K562 (cell line): ENCODE measurements around the gene B3GNT4. TPM values are rescaled to one million over a fixed set of nuclear protein-coding genes. Genes with fewer than 3 reads are reported as not detected.

ENCODE experiments used
- ATAC-seq: fragments of 200-7000 bp; cut with Tn5 transposase; 3 replicates; pipeline ENCODE4 v1.9.1; 2020; ENCODE audit warnings: moderate library complexity
- BruUV-seq: library from RNA; stranded (reverse); fragments of 400-500 nt; replicated peaks from 2 replicates; lab custom pipeline; 2021; lab: Mats Ljungman, UMichigan
- CTCF ChIA-PET: fragments of 300-600 bp; formaldehyde crosslinking; extraction: SDS; loops from one replicate; lab custom pipeline; 2021; ENCODE audit warnings: low intra/inter-chr PET ratio; lab: Yijun Ruan, JAX
- POLR2A ChIA-PET: fragments of 300-600, 350-650 bp; sonication (Branson Sonifier 250); formaldehyde crosslinking; extraction: SDS; loops from one replicate; lab custom pipeline; 2021; ENCODE audit warnings: antibody characterized with exemption, inconsistent platforms; lab: Yijun Ruan, JAX
- DNase-seq, 4 experiments: peaks; one replicate each; pipeline versions ENCODE4 v3.0.0 to v3.0.0-alpha.2; 2011 to 2018; ENCODE audit warnings: low spot score in 3 of 4, mixed read lengths in 3 of 4; ENCODE audit errors: extremely low read depth in 1 of 4
- FAIRE-seq: peaks from 2 replicates; lab custom pipeline; 2011; peaks lifted over from hg19 to GRCh38; lab: Jason Lieb, UNC
- H2AFZ ChIP-seq: 2 replicates; pipeline ENCODE4 v1.6.0; 2011; ENCODE audit warnings: low read depth, low read length, control low read depth, inconsistent platforms
- H3K27ac ChIP-seq: fragments of 200-600 bp; 3 replicates; pipeline ENCODE4 v1.8.0; 2011; ENCODE audit warnings: low read depth, mild to moderate bottlenecking, control low read depth, inconsistent platforms, low read length, moderate library complexity, mixed read lengths; ENCODE audit errors: extremely low read depth
- H3K27me3 ChIP-seq, 2 experiments: fragments of 300-600 bp in 1 of 2; 2 replicates in 1 of 2; 3 replicates in 1 of 2; pipeline versions ENCODE4 v1.6.0 to v1.8.0; 2011; ENCODE audit warnings: inconsistent platforms in 2 of 2, low read length in 2 of 2, mild to moderate bottlenecking in 1 of 2, mixed read lengths in 1 of 2, moderate library complexity in 1 of 2; ENCODE audit not compliant: control insufficient read depth in 2 of 2, insufficient read depth in 2 of 2
- H3K36me3 ChIP-seq: fragments of 300-600 bp; 3 replicates; pipeline ENCODE4 v1.8.0; 2011; ENCODE audit warnings: mild to moderate bottlenecking, low read length, inconsistent platforms; ENCODE audit not compliant: control insufficient read depth, insufficient read depth
- H3K4me1 ChIP-seq, 2 experiments: fragments of 200-600 bp in 1 of 2; replicated peaks in 1 of 2; 2 replicates in 1 of 2; 3 replicates in 1 of 2; pipeline versions ENCODE4 v1.5.1 to v1.8.0; 2011; ENCODE audit warnings: inconsistent platforms in 2 of 2, low read length in 2 of 2, mild to moderate bottlenecking in 1 of 2, mixed read lengths in 1 of 2, moderate library complexity in 1 of 2; ENCODE audit not compliant: control insufficient read depth in 2 of 2, insufficient read depth in 2 of 2
- H3K4me2 ChIP-seq: 2 replicates; pipeline ENCODE4 v1.6.1; 2011; ENCODE audit warnings: low read length, control low read depth, inconsistent platforms, mixed read lengths; ENCODE audit not compliant: insufficient read depth
- H3K4me3 ChIP-seq: fragments of 200-600 bp; sonication (generic), shearing (Covaris generic); 2 replicates; pipeline ENCODE4 v1.5.1; 2016; ENCODE audit warnings: control low read depth, inconsistent platforms
- H3K79me2 ChIP-seq: fragments of 200-600 bp; 3 replicates; pipeline ENCODE4 v1.8.0; 2011; ENCODE audit warnings: low read length, inconsistent platforms; ENCODE audit not compliant: control insufficient read depth, insufficient read depth
- H3K9ac ChIP-seq, 2 experiments: 2 replicates each; pipeline versions ENCODE4 v1.6.0 to v1.6.1; 2011; ENCODE audit warnings: low read depth in 2 of 2, low read length in 2 of 2, control low read depth in 1 of 2, inconsistent platforms in 1 of 2, mild to moderate bottlenecking in 1 of 2, mixed read lengths in 1 of 2; ENCODE audit not compliant: insufficient read depth in 1 of 2
- H3K9me1 ChIP-seq: one replicate; pipeline ENCODE4 v1.6.0; 2011; ENCODE audit warnings: inconsistent platforms, mild to moderate bottlenecking, low read length, moderate library complexity; ENCODE audit not compliant: control insufficient read depth, insufficient read depth
- H3K9me3 ChIP-seq: replicated peaks from 2 replicates; pipeline ENCODE4 v1.5.1; 2011; ENCODE audit warnings: low read depth, low read length, inconsistent platforms; ENCODE audit not compliant: control insufficient read depth, insufficient read depth
- H4K20me1 ChIP-seq: replicated peaks from 2 replicates; pipeline ENCODE4 v1.6.1; 2011; ENCODE audit warnings: low read length, inconsistent platforms, mixed read lengths; ENCODE audit not compliant: control insufficient read depth, insufficient read depth
- ARID3B ChIP-seq: fragments of 250-450 bp; sonication (Bioruptor Pico); IDR thresholded peaks from 2 replicates; pipeline ENCODE4 v1.4.0; 2020; ENCODE audit warnings: borderline replicate concordance
- CXXC5 ChIP-seq: fragments of 250-450 bp; sonication (Bioruptor Pico); IDR thresholded peaks from 2 replicates; pipeline ENCODE4 v1.8.0; 2022; ENCODE audit warnings: inconsistent platforms, mild to moderate bottlenecking, moderate library complexity
- HES1 ChIP-seq: fragments of 450-650 bp; IDR thresholded peaks from 2 replicates; pipeline ENCODE4 v1.6.1; 2016; ENCODE audit warnings: low read depth, mild to moderate bottlenecking, moderate library complexity
- IRF9 ChIP-seq: fragments of 450-650 bp; IDR thresholded peaks from 2 replicates; pipeline ENCODE4 v1.6.1; 2016; ENCODE audit warnings: missing biosample characterization, missing genetic modification characterization
- POU5F1 ChIP-seq: fragments of 150-350 bp; IDR thresholded peaks from 2 replicates; pipeline ENCODE4 v1.6.1; 2014; ENCODE audit warnings: borderline replicate concordance, low read length, low read depth, mild to moderate bottlenecking; ENCODE audit not compliant: partially characterized antibody
- SMC3 ChIP-seq: conservative IDR thresholded peaks from 2 replicates; pipeline ENCODE4 v1.6.1; 2011; ENCODE audit warnings: low read depth, low read length, improper control_type of control experiment; ENCODE audit not compliant: insufficient read depth
- TRIM28 ChIP-seq: fragments of 450-650 bp; IDR thresholded peaks from 2 replicates; pipeline ENCODE4 v1.6.1; 2017
- ZBTB5 ChIP-seq: fragments of 450-650 bp; IDR thresholded peaks from 2 replicates; pipeline ENCODE4 v1.6.1; 2017; ENCODE audit warnings: antibody characterized with exemption
- WGBS: fragments of 100-300 bp; shearing (Covaris generic); methylation state at CpG from one replicate; pipeline ENCODE4 v1.1.6; 2016; ENCODE audit warnings: low coverage, mixed read lengths; ENCODE audit not compliant: insufficient coverage; ENCODE audit errors: missing lambda C conversion rate; 5-methylcytosine and 5-hydroxymethylcytosine counted together
- in situ Hi-C: fragments of 300-500 bp; cut with MboI; formaldehyde crosslinking; loops from 4 replicates; pipeline ENCODE4 v1.15.0; 2018; ENCODE audit warnings: inconsistent platforms, mixed read lengths
- intact Hi-C: fragments of 100-400 bp; cut with micrococcal nuclease; formaldehyde crosslinking; loops from 2 replicates; pipeline ENCODE4 v1.14.2; 2022
- polyA plus RNA-seq, 8 experiments: library from polyadenylated mRNA; depleted of rRNA in 4 of 8; stranded (reverse) in 5 of 8; unstranded in 3 of 8; fragments of >200 nt; fragmentation: Nextera tagmentation in 2 of 8; fragmentation: Illumina TruSeq in 1 of 8; extraction: Ambion mirVana in 2 of 8; extraction: Trizol in 1 of 8; gene quantifications; 2 replicates each; pipeline versions ENCODE4 v1.2.1 to v1.2.3, GENCODE V29; 2011 to 2014; ENCODE audit warnings: inconsistent platforms in 1 of 8, missing spikeins in 1 of 8
- total RNA-seq, 7 experiments: library from RNA; depleted of rRNA in 6 of 7; stranded (reverse); fragments of >200 nt in 6 of 7; fragmentation: Illumina TruSeq in 2 of 7; extraction: Trizol in 2 of 7; gene quantifications; 2 replicates each; pipeline versions ENCODE4 v1.2.1 to v1.2.3, GENCODE V29; 2011 to 2021; ENCODE audit warnings: low replicate concordance in 1 of 7

Gene B3GNT4
- total and polyA plus RNA-seq, 9 of the 15 experiments (the other 6 are each of a cell fraction or from before 2014, with no cell fraction given) = 0.17 to 3.2 (median 1.3) TPM

DNA sequence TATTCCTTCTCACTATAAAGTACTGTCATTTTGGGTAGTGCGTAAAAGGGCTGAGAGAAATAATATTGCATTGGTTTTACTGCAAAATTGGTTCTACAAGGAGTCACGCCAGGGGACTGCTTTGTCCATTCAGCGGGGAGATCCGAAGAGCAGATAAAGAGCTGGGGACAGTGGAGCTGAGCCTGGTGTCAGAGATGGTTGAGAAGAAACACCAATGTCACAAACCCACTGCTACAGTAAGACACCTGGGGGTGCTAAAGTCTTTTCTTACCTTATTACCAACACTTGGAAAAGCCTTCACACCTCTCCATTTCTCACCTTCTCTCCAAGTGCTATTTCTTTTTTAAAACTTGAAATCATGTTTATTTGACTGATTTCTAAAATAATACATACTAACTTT, 43.6 kb upstream of the B3GNT4 start (continued):
- TF ChIP-seq POU5F1 (no peak), SMC3 (0 out of 2 replicates have a peak, but pooled peaks have one; percentile 21), TRIM28 (no peak), CXXC5 (CRISPR knock-in tag) (peak; percentile 40; the same call in 1 of the 2 replicates)
- TF ChIP-seq, all 486 proteins: peak for 9

- no peak for ATAC-seq
- FAIRE-seq = no peak
- ChIA-PET POLR2A (no interaction called here), CTCF (interaction anchor here (1.4 kb wide), 1 partner anchor 106 kb away, joined by 3 read pairs; no protein-coding TSS in a partner anchor)
- 23% methylated on average over 8 of the region's 11 CpGs for WGBS
- intact Hi-C loops (no loop called here), in situ Hi-C loops (no loop called here)
- Histone ChIP-seq H3K36me3 (no peaks in the 10 kb centered on the region), H3K4me3 (no peak overlapping the region), H4K20me1 (no peaks in the 10 kb centered on the region), H3K9me3 (no peaks in the 10 kb centered on the region), H3K9ac (no peak overlapping the region), H3K27ac (no peak overlapping the region), H3K27me3 (peaks cover 7 to 10% of the 10 kb centered on the region in 2 experiments; a peak in 2 of 5 replicates), H3K4me1 (peaks cover under 1 to 8% of the 10 kb centered on the region in 2 experiments; a peak in 3 of 5 replicates), H3K79me2 (no peaks in the 10 kb centered on the region), H3K4me2 (no peak overlapping the region), H3K9me1 (no peaks in the 10 kb centered on the region), H2AFZ (no peak overlapping the region)
- TF ChIP-seq ZBTB5 (no peak), IRF9 (tag) (no peak), ARID3B (CRISPR knock-in tag) (no peak), HES1 (no peak)
- BruUV-seq = no TSS peak
- no peak for DNase-seq
Measured at GRCh38 chr12:122160761-122161160, 42.7 kb upstream of the B3GNT4 start.
